T-helper 2 cell (primary cell): Measurements from ENCODE around the gene STEEP1.
"Not testable (repeated sequence)": the region's sequence is repeated elsewhere in the genome, so short reads cannot be mapped to it uniquely, and the experiment has no call there.

Experiments used
- DNase-seq, 5 experiments: peaks; one replicate each; pipeline versions ENCODE4 v3.0.0 to v3.0.0-alpha.2; 2012 to 2022

STEEP1 gene

GRCh38 chrX:119529345-119530276 lies 35.6 kb downstream of the STEEP1 start:
- no peak for DNase-seq

- no peak for DNase-seq
These were observed 41.5 kb downstream of the STEEP1 start for GRCh38 chrX:119523664-119524184.

- no peak for DNase-seq
These were observed 44.0 kb downstream of the STEEP1 start for GRCh38 chrX:119521246-119521645.

- no peak for DNase-seq
These were observed 46.8 kb downstream of the STEEP1 start for GRCh38 chrX:119518371-119518770.

GRCh38 chrX:119516157-119516702 lies 49.0 kb downstream of the STEEP1 start:
- peak in 2 of 5 experiments; percentile 46 to 77 for DNase-seq

- peak in 1 of 5 experiments; percentile 32 for DNase-seq
These were observed 52.9 kb downstream of the STEEP1 start for GRCh38 chrX:119512146-119512800.

GRCh38 chrX:119507206-119507605 lies 58.0 kb downstream of the STEEP1 start:
- no peak for DNase-seq

GRCh38 chrX:119505945-119506344 lies 59.3 kb downstream of the STEEP1 start:
- no peak for DNase-seq

- not testable (repeated sequence) for DNase-seq
These were observed 60.1 kb downstream of the STEEP1 start for GRCh38 chrX:119505145-119505544.

GRCh38 chrX:119503484-119503861 lies 61.7 kb downstream of the STEEP1 start:
- no peak for DNase-seq

- DNase-seq = peak in 2 of 5 experiments; percentile 27 to 49
These were observed 62.3 kb downstream of the STEEP1 start for GRCh38 chrX:119502727-119503483.

- no peak for DNase-seq
These were observed 63.6 kb downstream of the STEEP1 start for GRCh38 chrX:119501511-119502148.

- DNase-seq = no peak
These were observed 65.0 kb downstream of the STEEP1 start for GRCh38 chrX:119500061-119500800.

- no peak for DNase-seq
These were observed 68.0 kb downstream of the STEEP1 start for GRCh38 chrX:119497185-119497584.

- peak in 1 of 5 experiments; percentile 30 for DNase-seq
These were observed 69.2 kb downstream of the STEEP1 start for GRCh38 chrX:119495734-119496726.

- DNase-seq = not testable (repeated sequence)
These were observed 71.2 kb downstream of the STEEP1 start for GRCh38 chrX:119493851-119494495.

- DNase-seq = no peak
These were observed 72.7 kb downstream of the STEEP1 start for GRCh38 chrX:119492463-119492862.

GRCh38 chrX:119489212-119490074 lies 75.8 kb downstream of the STEEP1 start:
- no peak for DNase-seq
